HUES64 (cell line): Measurements from ENCODE around the gene FREM1.

Experiments used
- H3K27ac ChIP-seq: 2 replicates; pipeline ENCODE4 v1.7.0; 2013; ENCODE audit warnings: low read depth, low read length, inconsistent platforms
- H3K27me3 ChIP-seq: 2 replicates; pipeline ENCODE4 v1.6.1; 2013; ENCODE audit warnings: mild to moderate bottlenecking, low read length; ENCODE audit not compliant: insufficient read depth
- H3K36me3 ChIP-seq: 2 replicates; pipeline ENCODE4 v1.6.1; 2013; ENCODE audit warnings: mild to moderate bottlenecking, low read length; ENCODE audit not compliant: insufficient read depth
- H3K4me1 ChIP-seq: 2 replicates; pipeline ENCODE4 v1.6.1; 2013; ENCODE audit warnings: mild to moderate bottlenecking, low read length, moderate library complexity; ENCODE audit not compliant: insufficient read depth
- H3K4me3 ChIP-seq: 2 replicates; pipeline ENCODE4 v1.5.1; 2013; ENCODE audit warnings: mild to moderate bottlenecking, low read length, moderate library complexity
- H3K9ac ChIP-seq: 2 replicates; pipeline ENCODE4 v1.6.1; 2013; ENCODE audit warnings: mild to moderate bottlenecking, low read depth, low read length
- H3K9me3 ChIP-seq: 2 replicates; pipeline ENCODE4 v1.6.1; 2013; ENCODE audit warnings: low read depth, low read length; ENCODE audit not compliant: insufficient read depth
- WGBS: fragments of 150-250, 120-280 bp; methylation state at CpG from one replicate; pipeline ENCODE4 v1.1.7; 2013; ENCODE audit warnings: missing lambda C conversion rate; 5-methylcytosine and 5-hydroxymethylcytosine counted together

Gene FREM1

DNA sequence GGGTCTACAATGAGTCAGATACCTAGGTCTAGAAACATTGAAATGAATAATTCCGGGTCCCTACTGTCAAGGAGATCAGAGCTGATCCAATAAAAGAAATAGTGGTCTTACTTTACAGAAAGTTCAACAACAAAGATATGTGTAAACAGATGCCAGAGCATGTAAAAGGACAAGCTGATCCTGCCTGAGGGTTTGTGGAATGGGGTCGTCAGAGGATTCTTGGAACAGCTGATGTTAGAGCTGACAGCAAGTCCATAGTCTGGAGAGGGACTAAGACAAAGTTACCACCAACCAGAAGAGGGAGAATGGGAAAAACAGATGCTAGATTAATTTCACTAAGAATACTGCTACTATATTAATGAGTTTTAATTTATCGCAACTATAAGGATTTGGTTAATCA is 71.5 kb downstream of the FREM1 start:
- 86% methylated on average over 3 of the region's 3 CpGs for WGBS
- no peak overlapping the region for H3K9ac ChIP-seq
- no peak overlapping the region for H3K27ac ChIP-seq
- H3K4me1 ChIP-seq, result peaks cover 4% of the 10 kb centered on the region; the same call in 1 of the 2 replicates
- no peaks in the 10 kb centered on the region for H3K36me3 ChIP-seq
- H3K4me3 ChIP-seq, result no peak overlapping the region
- H3K9me3 ChIP-seq, result no peaks in the 10 kb centered on the region
- H3K27me3 ChIP-seq, result no peaks in the 10 kb centered on the region

DNA sequence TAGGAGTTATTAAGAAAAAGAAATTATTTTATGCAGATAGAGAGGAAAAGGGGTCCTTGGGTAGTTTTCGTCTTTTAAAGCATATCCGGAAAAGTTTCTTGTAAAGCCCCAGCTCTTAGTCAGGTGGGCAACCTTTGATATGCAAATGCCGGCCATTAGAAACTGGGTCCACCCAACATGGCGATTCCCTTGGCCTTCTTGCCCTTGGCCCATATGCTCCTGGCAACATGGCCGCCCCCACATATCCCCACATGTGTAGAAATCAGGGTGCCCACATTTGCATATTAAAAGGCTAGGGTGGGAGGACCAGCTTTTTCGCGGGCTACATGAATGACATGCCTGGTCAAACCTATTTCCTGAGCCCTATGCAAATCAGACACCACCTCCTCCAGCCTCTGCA is 73.3 kb downstream of the FREM1 start:
- no peaks in the 10 kb centered on the region for H3K36me3 ChIP-seq
- no peak overlapping the region for H3K27ac ChIP-seq
- no peaks in the 10 kb centered on the region for H3K27me3 ChIP-seq
- no peak overlapping the region for H3K9ac ChIP-seq
- no peaks in the 10 kb centered on the region for H3K9me3 ChIP-seq
- H3K4me1 ChIP-seq, result peaks cover 4% of the 10 kb centered on the region; the same call in 1 of the 2 replicates
- H3K4me3 ChIP-seq, result no peak overlapping the region
- WGBS, result 95% methylated on average over 7 of the region's 7 CpGs

DNA sequence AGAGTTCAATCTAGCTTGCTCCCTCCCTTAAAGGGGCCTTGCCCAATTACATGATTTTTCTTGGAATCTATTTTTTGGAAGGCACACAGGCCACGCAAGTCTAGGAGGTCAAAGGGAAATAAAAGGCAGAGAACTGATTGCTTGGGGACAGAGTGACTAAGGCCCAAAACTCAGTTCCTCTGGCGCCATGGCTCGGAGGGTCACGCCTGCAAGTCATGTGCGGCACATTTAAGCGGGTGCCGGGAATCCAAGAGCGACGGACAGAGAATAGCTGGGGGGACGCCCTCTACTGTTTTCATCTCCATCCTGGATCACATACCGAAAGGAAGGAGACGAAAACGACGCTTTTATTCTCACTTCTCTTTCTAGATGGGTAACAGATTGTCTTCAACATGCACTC is 78.6 kb downstream of the FREM1 start:
- H3K36me3 ChIP-seq, result no peaks in the 10 kb centered on the region
- no peaks in the 10 kb centered on the region for H3K9me3 ChIP-seq
- no peak overlapping the region for H3K4me3 ChIP-seq
- no peak overlapping the region for H3K27ac ChIP-seq
- H3K4me1 ChIP-seq, result peaks cover 3% of the 10 kb centered on the region; the same call in 1 of the 2 replicates
- 96% methylated on average over 14 of the region's 14 CpGs for WGBS
- no peaks in the 10 kb centered on the region for H3K27me3 ChIP-seq
- no peak overlapping the region for H3K9ac ChIP-seq

DNA sequence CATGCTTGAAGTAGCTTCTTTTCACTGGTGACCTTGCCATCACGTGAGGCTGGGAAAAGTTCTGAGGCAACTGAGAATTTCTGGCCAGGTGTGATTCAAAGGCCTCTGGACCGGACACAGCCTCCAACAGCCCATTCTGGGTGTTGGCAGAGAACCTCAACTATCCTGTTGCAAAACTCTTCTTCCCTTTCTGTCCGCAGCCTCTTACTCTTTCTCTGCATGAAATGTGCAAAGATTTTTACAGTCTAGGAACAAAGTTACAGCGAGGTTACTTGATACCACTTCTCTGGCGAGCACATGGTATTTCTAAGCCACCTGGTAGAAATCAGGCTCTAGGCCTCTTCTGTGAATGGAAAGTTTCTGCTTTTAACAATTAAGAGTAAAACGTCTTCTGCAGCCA is 79.2 kb downstream of the FREM1 start:
- Histone ChIP-seq H3K9ac (no peak overlapping the region), H3K36me3 (no peaks in the 10 kb centered on the region), H3K4me3 (no peak overlapping the region), H3K4me1 (no peaks in the 10 kb centered on the region), H3K9me3 (no peaks in the 10 kb centered on the region), H3K27ac (no peak overlapping the region), H3K27me3 (no peaks in the 10 kb centered on the region)
- 95% methylated on average over 6 of the region's 6 CpGs for WGBS

DNA sequence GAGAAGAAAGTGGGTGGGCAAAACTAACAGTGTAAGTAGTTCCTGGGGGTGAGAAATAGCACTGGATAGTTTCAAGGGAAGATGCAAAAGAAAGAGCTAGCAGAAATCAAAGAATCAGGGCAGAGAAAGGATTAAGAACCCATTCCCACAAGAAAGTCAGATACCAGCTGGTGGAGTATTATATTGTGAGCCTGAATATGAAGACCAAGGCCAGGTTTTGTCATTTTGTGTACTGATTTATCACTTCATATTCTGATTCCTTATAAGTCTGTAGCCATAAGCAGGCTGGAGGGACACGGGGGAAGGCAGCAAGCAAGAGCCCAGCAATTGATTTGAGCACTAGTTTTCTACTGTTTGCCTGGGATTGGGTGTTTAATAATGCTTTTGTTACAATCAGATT is 80.2 kb downstream of the FREM1 start:
- Histone ChIP-seq H3K4me1 (no peaks in the 10 kb centered on the region), H3K9ac (no peak overlapping the region), H3K9me3 (no peaks in the 10 kb centered on the region), H3K36me3 (no peaks in the 10 kb centered on the region), H3K27ac (no peak overlapping the region), H3K27me3 (no peaks in the 10 kb centered on the region), H3K4me3 (no peak overlapping the region)
- WGBS, result 100% methylated on average over 1 of the region's 1 CpG

DNA sequence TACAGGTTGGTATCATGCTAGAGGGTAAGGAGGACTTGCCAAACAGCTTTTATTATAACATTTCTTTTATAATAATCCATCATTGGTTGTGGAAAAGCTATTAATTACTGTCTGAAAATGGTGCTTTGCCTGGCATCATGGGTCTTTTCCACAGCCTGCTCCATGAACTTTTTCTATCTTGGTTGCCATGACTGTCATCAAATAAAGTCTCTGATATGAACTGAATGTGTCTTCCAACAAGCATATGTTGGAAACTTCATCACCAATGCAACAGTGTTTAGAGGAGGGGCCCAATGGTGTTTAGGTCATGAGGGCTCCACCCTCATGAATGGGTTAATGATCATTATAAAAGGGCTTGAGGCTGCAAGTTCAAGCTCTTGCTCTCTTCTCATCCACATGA is 81.0 kb downstream of the FREM1 start:
- no peaks in the 10 kb centered on the region for H3K9me3 ChIP-seq
- H3K27me3 ChIP-seq, result no peaks in the 10 kb centered on the region
- H3K27ac ChIP-seq, result no peak overlapping the region
- no peak overlapping the region for H3K9ac ChIP-seq
- no peaks in the 10 kb centered on the region for H3K36me3 ChIP-seq
- no peak overlapping the region for H3K4me3 ChIP-seq
- no peaks in the 10 kb centered on the region for H3K4me1 ChIP-seq

DNA sequence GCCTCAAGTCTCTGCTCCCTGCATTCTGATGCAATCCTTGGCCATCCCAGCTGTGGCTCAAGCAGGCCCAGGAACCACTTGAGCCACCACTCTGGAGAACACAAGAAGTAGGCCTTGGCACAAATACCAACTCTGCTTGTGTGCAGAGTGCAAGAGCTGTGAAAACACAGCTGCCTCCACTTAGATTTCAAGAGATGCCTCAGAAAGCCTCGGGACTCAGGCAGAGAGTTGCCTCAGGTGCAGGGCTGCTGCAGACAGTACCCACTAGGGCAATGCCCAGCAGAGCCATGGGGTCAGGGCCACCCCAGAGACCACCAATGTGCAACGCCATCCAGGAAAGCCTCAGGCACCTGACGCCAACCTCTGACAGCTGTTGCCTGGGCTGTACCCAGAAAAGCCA is 82.4 kb downstream of the FREM1 start:
- no peaks in the 10 kb centered on the region for H3K9me3 ChIP-seq
- H3K4me1 ChIP-seq, result no peaks in the 10 kb centered on the region
- H3K27ac ChIP-seq, result no peak overlapping the region
- no peaks in the 10 kb centered on the region for H3K36me3 ChIP-seq
- WGBS, result 95% methylated on average over 3 of the region's 3 CpGs
- H3K9ac ChIP-seq, result no peak overlapping the region
- no peak overlapping the region for H3K4me3 ChIP-seq
- H3K27me3 ChIP-seq, result no peaks in the 10 kb centered on the region

DNA sequence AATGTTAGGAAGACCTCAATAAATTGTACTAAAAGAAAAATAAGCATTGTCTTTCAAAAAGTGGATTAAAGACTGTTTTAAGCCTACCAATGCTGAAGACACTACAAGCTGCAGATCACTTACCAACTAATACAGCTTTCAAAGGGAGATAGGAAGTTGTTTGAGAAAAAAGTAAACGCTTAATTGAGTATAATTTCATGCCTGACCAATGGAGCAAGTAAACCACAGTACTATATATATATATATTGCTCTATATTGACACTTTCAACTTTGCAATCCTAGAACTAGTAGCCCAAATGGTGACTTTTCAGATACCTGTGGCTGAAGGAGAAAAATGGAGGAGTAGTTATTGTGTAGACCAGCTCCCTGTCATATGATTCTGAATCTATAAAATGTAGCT is 85.7 kb downstream of the FREM1 start:
- Histone ChIP-seq H3K36me3 (no peaks in the 10 kb centered on the region), H3K27ac (no peak overlapping the region), H3K4me1 (no peaks in the 10 kb centered on the region), H3K27me3 (no peaks in the 10 kb centered on the region), H3K4me3 (no peak overlapping the region), H3K9ac (no peak overlapping the region), H3K9me3 (no peaks in the 10 kb centered on the region)
- WGBS, result no CpG with 5 or more reads among the region's 1 CpG

DNA sequence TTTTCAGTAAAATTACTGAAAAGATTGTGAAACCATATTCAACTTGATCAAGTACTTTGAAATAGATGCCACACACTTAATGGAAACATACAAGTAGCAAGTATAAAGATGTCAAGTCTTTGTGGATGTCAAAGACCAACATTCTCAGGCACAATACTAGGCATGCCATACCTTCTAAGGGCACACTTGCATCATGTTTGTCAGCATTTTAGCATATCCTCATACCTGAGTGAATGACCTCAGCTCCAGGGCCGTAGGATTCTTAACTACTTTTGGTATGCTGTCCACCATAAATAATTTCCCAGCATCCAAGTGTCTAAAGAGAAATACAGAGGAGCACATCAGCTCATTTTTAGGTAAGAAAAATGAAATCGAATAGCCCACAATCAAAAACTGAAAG is 86.4 kb downstream of the FREM1 start:
- H3K27ac ChIP-seq, result no peak overlapping the region
- H3K4me3 ChIP-seq, result no peak overlapping the region
- H3K27me3 ChIP-seq, result no peaks in the 10 kb centered on the region
- H3K9ac ChIP-seq, result no peak overlapping the region
- H3K4me1 ChIP-seq, result no peaks in the 10 kb centered on the region
- WGBS, result 95% methylated on average over 2 of the region's 2 CpGs
- H3K9me3 ChIP-seq, result no peaks in the 10 kb centered on the region
- no peaks in the 10 kb centered on the region for H3K36me3 ChIP-seq

DNA sequence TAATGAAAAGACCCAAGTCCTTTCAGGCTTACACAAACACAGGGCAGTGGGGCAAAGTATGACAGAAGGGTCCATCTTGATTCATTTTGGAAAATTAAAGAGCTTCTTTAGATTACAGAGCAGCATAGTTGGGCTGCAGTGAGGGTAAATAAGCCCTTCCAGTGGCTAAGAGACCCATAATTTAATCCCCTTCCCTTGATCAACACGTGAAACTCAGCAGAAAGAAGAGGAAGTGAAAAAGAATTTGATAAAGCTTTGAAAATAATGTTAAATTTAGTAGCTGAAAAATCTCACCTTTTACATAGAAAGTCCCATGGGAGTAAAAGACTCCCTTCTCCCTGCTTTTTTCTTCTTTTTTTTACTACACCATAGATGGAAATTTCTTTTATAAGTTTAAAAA is 87.6 kb downstream of the FREM1 start:
- no peaks in the 10 kb centered on the region for H3K4me1 ChIP-seq
- H3K9ac ChIP-seq, result no peak overlapping the region
- no peaks in the 10 kb centered on the region for H3K27me3 ChIP-seq
- no peak overlapping the region for H3K27ac ChIP-seq
- no peaks in the 10 kb centered on the region for H3K9me3 ChIP-seq
- H3K4me3 ChIP-seq, result no peak overlapping the region
- WGBS, result no CpG with 5 or more reads among the region's 1 CpG
- no peaks in the 10 kb centered on the region for H3K36me3 ChIP-seq

DNA sequence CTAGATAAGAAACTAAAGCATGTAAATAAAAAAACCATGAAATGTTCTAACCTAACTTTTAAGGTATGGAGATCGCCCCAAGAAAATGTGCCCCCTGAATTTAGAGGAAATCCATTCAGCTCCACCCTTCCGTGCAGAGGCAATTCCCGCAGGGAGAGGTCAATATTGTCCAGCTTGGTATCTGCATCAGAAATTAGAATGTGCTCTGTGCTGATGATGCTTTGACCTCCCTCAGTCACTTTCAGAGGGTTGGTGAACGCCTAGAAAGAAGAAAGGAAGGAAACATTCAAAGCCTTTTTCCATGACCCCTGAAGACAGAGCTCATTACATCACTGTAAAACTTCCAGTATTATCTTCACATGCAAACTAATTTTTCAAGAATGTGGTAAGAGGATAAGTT is 91.0 kb downstream of the FREM1 start:
- WGBS, result 92% methylated on average over 4 of the region's 4 CpGs
- Histone ChIP-seq H3K27me3 (no peaks in the 10 kb centered on the region), H3K4me1 (peaks cover 5% of the 10 kb centered on the region; the same call in 1 of the 2 replicates), H3K4me3 (no peak overlapping the region), H3K36me3 (no peaks in the 10 kb centered on the region), H3K9ac (no peak overlapping the region), H3K27ac (no peak overlapping the region), H3K9me3 (no peaks in the 10 kb centered on the region)

DNA sequence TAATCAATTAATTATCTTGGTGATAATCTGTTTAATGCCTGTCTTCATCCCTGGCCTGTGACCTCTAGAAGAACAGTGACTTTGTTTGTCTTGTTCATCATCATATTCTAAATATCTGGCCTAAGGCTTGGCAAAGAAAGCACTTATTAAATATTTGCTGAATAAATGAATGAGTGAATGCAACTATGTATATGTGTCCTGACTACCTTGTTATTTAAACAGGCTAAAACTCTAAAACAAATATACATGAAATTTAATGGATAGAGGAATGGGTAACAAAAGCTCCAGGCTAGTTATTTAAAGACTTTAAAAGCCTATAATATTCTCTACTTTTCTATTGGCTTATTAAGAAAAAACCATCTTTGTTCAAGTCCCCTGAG is 96.0 kb downstream of the FREM1 start:
- Histone ChIP-seq H3K4me1 (peaks cover 8% of the 10 kb centered on the region; the same call in 1 of the 2 replicates), H3K4me3 (no peak overlapping the region), H3K27me3 (no peaks in the 10 kb centered on the region), H3K27ac (no peak overlapping the region), H3K9ac (no peak overlapping the region), H3K9me3 (no peaks in the 10 kb centered on the region), H3K36me3 (no peaks in the 10 kb centered on the region)
